HG03097 (cell line): ENCODE results near the gene STX8.
"Not testable (repeated sequence)": the region's sequence is repeated elsewhere in the genome, so short reads cannot be mapped to it uniquely, and the experiment has no call there.

Experiments
- ATAC-seq: cut with Tn5 transposase; IDR thresholded peaks from one replicate; pipeline ENCODE4 v1.9.1; 2021; ENCODE audit not compliant: unreplicated experiment, low FRiP score

The STX8 gene

GRCh38 chr17:9575381-9576101 is at the start of gene STX8:
TSS of gene STX8 (minus strand) at chr17:9575820. CDS start at chr17:9575808, 12 bp downstream.
- ATAC-seq: peak; percentile 79

- ATAC-seq: no peak
Observed at GRCh38 chr17:9622961-9623360, 47.3 kb upstream of the STX8 start.

GRCh38 chr17:9615486-9615885 is 39.9 kb upstream of the STX8 start:
- ATAC-seq: no peak

GRCh38 chr17:9612006-9612405 is 36.4 kb upstream of the STX8 start:
- ATAC-seq: no peak

GRCh38 chr17:9611557-9611956 is 35.9 kb upstream of the STX8 start:
- ATAC-seq: no peak

- not testable (repeated sequence) for ATAC-seq
Observed at GRCh38 chr17:9607058-9607457, 31.4 kb upstream of the STX8 start.

- no peak for ATAC-seq
Observed at GRCh38 chr17:9606453-9606852, 30.8 kb upstream of the STX8 start.

GRCh38 chr17:9604583-9604982 is 29.0 kb upstream of the STX8 start:
- not testable (repeated sequence) for ATAC-seq

GRCh38 chr17:9598661-9599060 is 23.0 kb upstream of the STX8 start:
- no peak for ATAC-seq

GRCh38 chr17:9597638-9598037 is 22.0 kb upstream of the STX8 start:
- ATAC-seq: not testable (repeated sequence)

- ATAC-seq: no peak
Observed at GRCh38 chr17:9594065-9594464, 18.4 kb upstream of the STX8 start.

GRCh38 chr17:9587969-9588656 is 12.5 kb upstream of the STX8 start:
- no peak for ATAC-seq

GRCh38 chr17:9577373-9577709 is 1.7 kb upstream of the STX8 start:
- no peak for ATAC-seq

GRCh38 chr17:9576521-9577372 is 1.1 kb upstream of the STX8 start, which contains the start of gene CFAP52:
TSS of gene CFAP52 (plus strand) at chr17:9576642. CDS start at chr17:9576696, 54 bp downstream.
- ATAC-seq: peak; percentile 47

GRCh38 chr17:9571201-9571600 is 4.4 kb downstream of the STX8 start:
- ATAC-seq: no peak

GRCh38 chr17:9568957-9569588 is 6.5 kb downstream of the STX8 start:
- no peak for ATAC-seq

GRCh38 chr17:9568004-9568403 is 7.6 kb downstream of the STX8 start:
- no peak for ATAC-seq

GRCh38 chr17:9566739-9567138 is 8.9 kb downstream of the STX8 start:
- not testable (repeated sequence) for ATAC-seq

- ATAC-seq: no peak
Observed at GRCh38 chr17:9566067-9566466, 9.6 kb downstream of the STX8 start.

- ATAC-seq: no peak
Observed at GRCh38 chr17:9564104-9564503, 11.5 kb downstream of the STX8 start.

- ATAC-seq: no peak
Observed at GRCh38 chr17:9557857-9558256, 17.8 kb downstream of the STX8 start.
